Midbrain (tissue), 1 donor: Measurements from ENCODE around the gene SAA1.
A peak's percentile ranks its signal among the peaks of the same experiment; 100 is the strongest.
"Not testable (repeated sequence)": the region's sequence is repeated elsewhere in the genome, so short reads cannot be mapped to it uniquely, and the experiment has no call there.

Experiments
- DNase-seq: peaks from one replicate; lab custom pipeline; 2025; lab: John Stamatoyannopoulos, UW

The SAA1 gene

GRCh38 chr11:18259259-18259658, 6.8 kb upstream of the SAA1 start:
- DNase-seq, result no peak

- no peak for DNase-seq
Measured at GRCh38 chr11:18261721-18262120, 4.3 kb upstream of the SAA1 start.

GRCh38 chr11:18262681-18263350, 3.2 kb upstream of the SAA1 start:
- DNase-seq, result not testable (repeated sequence)

GRCh38 chr11:18264035-18264434, 2.0 kb upstream of the SAA1 start:
- DNase-seq, result no peak

GRCh38 chr11:18264677-18265555, 1.1 kb upstream of the SAA1 start:
- no peak for DNase-seq

- not testable (repeated sequence) for DNase-seq
Measured at GRCh38 chr11:18267335-18268133, 1.5 kb downstream of the SAA1 start.

- not testable (repeated sequence) for DNase-seq
Measured at GRCh38 chr11:18269252-18269651, 3.2 kb downstream of the SAA1 start.

GRCh38 chr11:18270102-18270501, 4.0 kb downstream of the SAA1 start:
- no peak for DNase-seq

GRCh38 chr11:18271206-18271605, 5.1 kb downstream of the SAA1 start:
- no peak for DNase-seq

GRCh38 chr11:18277565-18278271, 11.7 kb downstream of the SAA1 start:
- no peak for DNase-seq

- DNase-seq, result no peak
Measured at GRCh38 chr11:18280438-18281045, 14.5 kb downstream of the SAA1 start.

- no peak for DNase-seq
Measured at GRCh38 chr11:18282626-18283025, 16.6 kb downstream of the SAA1 start.

GRCh38 chr11:18285841-18286240, 19.8 kb downstream of the SAA1 start:
- no peak for DNase-seq

- DNase-seq, result no peak
Measured at GRCh38 chr11:18288911-18289310, 22.8 kb downstream of the SAA1 start.

GRCh38 chr11:18294862-18295261, 28.8 kb downstream of the SAA1 start:
- DNase-seq, result no peak

- DNase-seq, result peak; percentile 13
Measured at GRCh38 chr11:18295316-18295715, 29.3 kb downstream of the SAA1 start.

GRCh38 chr11:18299721-18300120, 33.7 kb downstream of the SAA1 start:
- DNase-seq, result no peak

- no peak for DNase-seq
Measured at GRCh38 chr11:18304745-18305144, 38.7 kb downstream of the SAA1 start.

- DNase-seq, result no peak
Measured at GRCh38 chr11:18307461-18308139, 41.5 kb downstream of the SAA1 start.

- no peak for DNase-seq
Measured at GRCh38 chr11:18308242-18308641, 42.2 kb downstream of the SAA1 start.

GRCh38 chr11:18309691-18310090, 43.6 kb downstream of the SAA1 start:
- no peak for DNase-seq
